Psoas muscle (tissue), 8 donors: ENCODE results near the gene EHMT1. TPM values are rescaled to one million over a fixed set of nuclear protein-coding genes. Genes with fewer than 3 reads are reported as not detected.
A peak's percentile ranks its signal among the peaks of the same experiment; 100 is the strongest.

Experiments used
- ATAC-seq, 4 donors: fragments of 200-7000 bp; cut with Tn5 transposase; one replicate each; pipeline ENCODE4 v1.9.1; 2020; ENCODE audit warnings: moderate library complexity in 3 of 4, mild to moderate bottlenecking in 2 of 4
- DNase-seq, 2 donors: peaks; one replicate each; pipeline ENCODE4 v3.0.0-alpha.2; 2020
- H3K27ac ChIP-seq: fragments of 200-600 bp; one replicate; pipeline ENCODE4 v1.8.0; 2022
- H3K27me3 ChIP-seq, 3 donors: fragments of 200-600 bp in 1 of 3; one replicate each; pipeline versions ENCODE4 v1.6.1 to v1.8.0; 2013 to 2022; ENCODE audit warnings: low read length in 2 of 3, mild to moderate bottlenecking in 2 of 3, moderate library complexity in 1 of 3; ENCODE audit not compliant: insufficient read depth in 3 of 3
- H3K36me3 ChIP-seq, 2 donors: fragments of 200-600 bp in 1 of 2; one replicate each; pipeline versions ENCODE4 v1.6.1 to v1.8.0; 2013 to 2022; ENCODE audit warnings: low read depth in 1 of 2, mild to moderate bottlenecking in 1 of 2, moderate library complexity in 1 of 2; ENCODE audit not compliant: insufficient read depth in 1 of 2
- H3K4me1 ChIP-seq: fragments of 200-600 bp; one replicate; pipeline ENCODE4 v1.8.0; 2022
- H3K4me3 ChIP-seq: fragments of 200-600 bp; one replicate; pipeline ENCODE4 v1.8.0; 2022; ENCODE audit warnings: mild to moderate bottlenecking
- H3K9me3 ChIP-seq: fragments of 200-600 bp; one replicate; pipeline ENCODE4 v1.8.0; 2022
- CTCF ChIP-seq: fragments of 200-600 bp; IDR thresholded peaks from one replicate; pipeline ENCODE4 v1.8.0; 2022; ENCODE audit warnings: antibody characterized with exemption
- WGBS, 3 donors: extraction: QIAGEN DNeasy Blood & Tissue Kit; methylation state at CpG; one replicate each; pipeline versions ENCODE4 v1.1.6 to v1.1.7; 2013; 5-methylcytosine and 5-hydroxymethylcytosine counted together
- intact Hi-C, 2 donors: fragments of 100-400 bp; cut with DNase I; formaldehyde crosslinking; loops; one replicate each; pipeline versions ENCODE4 v1.11.0 to v1.14.2; 2022
- polyA plus RNA-seq, 3 donors: library from polyadenylated mRNA; stranded (reverse); fragments of 200-250 nt; gene quantifications; one replicate each; pipeline ENCODE4 v1.2.3, GENCODE V29; 2013
- total RNA-seq, 4 donors: library from RNA; stranded (reverse); fragmentation: NEBNext Ultra II Directional in 2 of 4; extraction: Animal tissue kit (Norgen Biotek cat#: 25700) in 2 of 4; gene quantifications; one replicate each; pipeline versions ENCODE4 v1.2.1 to v1.2.4, GENCODE V29; 2021 to 2023
- donor health status: healthy with polysubstance abuse.
- donor health status: DM: no; HTN: no; CAD: no; lungs with moderate emphysema.
- donor health status: Bipolar disorder and iron deficiency.
- donor health status: healthy.
- donor health status: DM: yes; HTN: yes; CAD: no.
- donor health status: DM: no; HTN: no; CAD: no.
- donor health status: DM: no; HTN: no; CAD: no.
- donor health status: DM: yes; HTN: yes; CAD: no.

EHMT1 gene
- total and polyA plus RNA-seq, 7 donors, result 29.0 to 49.6 (median 31.2) TPM

GRCh38 chr9:137786511-137786920, 167.7 kb downstream of the EHMT1 start:
- TF ChIP-seq CTCF, result no peak
- DNase-seq (no peak), ATAC-seq (peak in 3 of 4 donors; percentile 11 to 23 (median 21))
- Histone ChIP-seq H3K4me1 (no peaks in the 10 kb centered on the region), H3K27ac (no peak overlapping the region), H3K4me3 (no peak overlapping the region), H3K27me3 (no peaks in the 10 kb centered on the region), H3K36me3 (peaks cover 0 to 62% of the 10 kb centered on the region in 2 donors), H3K9me3 (no peaks in the 10 kb centered on the region)
- intact Hi-C loops, result no loop called here
- WGBS, 3 donors, result 82 to 85% (median 84%) methylated on average over 19 of the region's 19 CpGs

DNA sequence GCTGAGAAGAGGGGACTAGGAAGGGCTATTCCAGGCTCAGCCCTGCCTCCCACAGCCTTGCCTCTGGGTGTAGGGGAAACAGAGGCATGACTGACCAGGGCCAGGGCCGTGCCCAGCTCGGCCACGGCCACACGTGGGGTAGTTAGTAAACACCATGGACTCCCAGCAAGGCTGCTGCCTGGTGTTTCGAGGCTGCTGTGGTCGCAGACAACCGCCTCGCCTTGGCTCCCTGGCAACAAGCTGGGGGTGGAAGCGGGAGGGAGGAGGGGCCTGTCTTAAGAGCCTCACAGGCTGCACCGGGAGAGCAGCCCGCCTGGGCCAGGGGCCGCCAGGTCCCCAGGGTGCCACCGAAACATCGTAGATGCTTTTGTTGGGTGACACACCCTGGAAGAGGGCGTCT, 168.6 kb downstream of the EHMT1 start:
- Histone ChIP-seq H3K4me3 (no peak overlapping the region), H3K4me1 (no peaks in the 10 kb centered on the region), H3K27ac (no peak overlapping the region), H3K27me3 (no peaks in the 10 kb centered on the region), H3K36me3 (peaks cover 0 to 62% of the 10 kb centered on the region in 2 donors), H3K9me3 (no peaks in the 10 kb centered on the region)
- no peak for TF ChIP-seq CTCF
- WGBS, 3 donors, result 93 to 96% (median 95%) methylated on average over 15 of the region's 15 CpGs
- intact Hi-C loops, result no loop called here
- DNase-seq, result no peak
- peak in 1 of 4 donors; percentile 17 for ATAC-seq

DNA sequence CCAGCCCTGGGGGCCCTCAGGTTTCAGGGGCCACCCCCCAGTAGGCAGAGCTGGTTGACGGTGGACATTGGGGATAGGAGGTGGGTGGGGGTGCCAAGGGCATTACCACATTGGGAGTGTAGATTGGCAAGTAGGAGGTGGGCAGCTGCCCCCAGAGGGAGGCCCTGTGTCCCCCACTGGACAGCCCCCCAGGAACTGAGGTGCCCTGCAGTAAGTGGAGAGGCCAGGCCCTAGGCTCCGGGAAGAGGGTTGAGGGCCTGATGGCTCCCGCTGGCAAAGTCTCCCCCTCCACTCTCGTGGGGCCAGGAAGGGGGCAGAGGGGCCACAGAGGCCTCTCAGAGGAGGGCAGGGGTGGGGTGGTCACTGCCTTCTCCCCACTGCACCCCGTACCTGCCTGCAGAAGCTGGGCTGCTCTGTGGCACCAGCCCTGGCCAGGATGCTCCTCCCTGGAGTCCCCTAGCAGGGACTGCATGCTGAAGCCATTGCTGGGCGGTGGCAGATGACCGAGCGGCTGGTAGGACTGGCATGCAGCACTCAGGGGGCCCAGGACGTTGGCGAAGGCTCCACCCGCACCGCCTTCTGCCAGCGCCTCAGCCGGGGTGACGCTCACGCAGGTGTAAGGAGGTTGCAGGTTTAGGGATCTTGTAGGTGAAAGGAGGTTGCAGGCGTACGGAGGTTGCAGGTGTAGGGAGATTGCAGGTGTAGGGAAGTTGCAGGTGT, 169.1 kb downstream of the EHMT1 start:
- ATAC-seq, result no peak
- 91 to 97% (median 94%) methylated on average over 18 of the region's 18 CpGs for WGBS, 3 donors
- Histone ChIP-seq H3K4me3 (no peak overlapping the region), H3K9me3 (no peaks in the 10 kb centered on the region), H3K4me1 (no peaks in the 10 kb centered on the region), H3K36me3 (peaks cover 0 to 62% of the 10 kb centered on the region in 2 donors), H3K27me3 (no peaks in the 10 kb centered on the region), H3K27ac (no peak overlapping the region)
- intact Hi-C loops, result no loop called here
- DNase-seq, result no peak
- no peak for TF ChIP-seq CTCF

- no peak overlapping the region for H3K4me3 ChIP-seq
- WGBS, 3 donors, result 87 to 89% (median 87%) methylated on average over 57 to 59 of the region's 59 CpGs
- H3K27me3 ChIP-seq, result no peaks in the 10 kb centered on the region
- DNase-seq (no peak), ATAC-seq (no peak)
- intact Hi-C loops, result no loop called here
- no peak overlapping the region for H3K27ac ChIP-seq
- no peaks in the 10 kb centered on the region for H3K9me3 ChIP-seq
- H3K36me3 ChIP-seq, result peaks cover 0 to 62% of the 10 kb centered on the region in 2 donors
- TF ChIP-seq CTCF, result no peak
- no peaks in the 10 kb centered on the region for H3K4me1 ChIP-seq
Measured at GRCh38 chr9:137788561-137789294, 169.9 kb downstream of the EHMT1 start.
